Hepatocyte (in vitro differentiated cells): ENCODE measurements around the gene SEC14L6. TPM values are rescaled to one million over a fixed set of nuclear protein-coding genes. Genes with fewer than 3 reads are reported as not detected.
A peak's percentile ranks its signal among the peaks of the same experiment; 100 is the strongest.

Experiments used
- DNase-seq: peaks from one replicate; pipeline ENCODE4 v3.0.0-alpha.2; 2016; ENCODE audit warnings: low spot score
- H2AFZ ChIP-seq: fragments of 200-600 bp; sonication (generic); 2 replicates; pipeline ENCODE4 v1.6.0; 2016; ENCODE audit warnings: antibody characterized with exemption, mild to moderate bottlenecking
- H3K27ac ChIP-seq: fragments of 200-600 bp; sonication (generic); 2 replicates; pipeline ENCODE4 v1.5.1; 2016; ENCODE audit warnings: mild to moderate bottlenecking
- H3K27me3 ChIP-seq: fragments of 200-600 bp; sonication (generic); 2 replicates; pipeline ENCODE4 v1.6.1; 2016
- H3K36me3 ChIP-seq: fragments of 200-600 bp; sonication (generic); replicated peaks from 2 replicates; pipeline ENCODE4 v1.5.1; 2016; ENCODE audit warnings: low read depth; ENCODE audit not compliant: insufficient read depth
- H3K4me1 ChIP-seq: fragments of 200-600 bp; sonication (generic); 2 replicates; pipeline ENCODE4 v1.5.1; 2016; ENCODE audit warnings: mild to moderate bottlenecking, moderate library complexity; ENCODE audit not compliant: insufficient read depth
- H3K4me2 ChIP-seq: fragments of 200-600 bp; sonication (generic); 2 replicates; pipeline ENCODE4 v1.6.0; 2016
- H3K4me3 ChIP-seq: fragments of 200-600 bp; sonication (generic); 2 replicates; pipeline ENCODE4 v1.5.1; 2016; ENCODE audit warnings: mild to moderate bottlenecking
- H3K79me2 ChIP-seq: fragments of 200-600 bp; sonication (generic); 2 replicates; pipeline ENCODE4 v1.6.0; 2017; ENCODE audit warnings: mild to moderate bottlenecking
- H3K9me2 ChIP-seq: fragments of 200-600 bp; sonication (generic); replicated peaks from 2 replicates; pipeline ENCODE4 v1.6.0; 2017; ENCODE audit warnings: mild to moderate bottlenecking; ENCODE audit not compliant: insufficient read depth
- H3K9me3 ChIP-seq: fragments of 200-600 bp; sonication (generic); 2 replicates; pipeline ENCODE4 v1.5.1; 2016; ENCODE audit warnings: low read depth, mild to moderate bottlenecking
- H4K20me1 ChIP-seq: fragments of 200-600 bp; sonication (generic); 2 replicates; pipeline ENCODE4 v1.6.0; 2016; ENCODE audit warnings: mild to moderate bottlenecking; ENCODE audit not compliant: insufficient read depth, poor library complexity, severe bottlenecking
- EZH2 ChIP-seq: fragments of 200-600 bp; sonication (generic); IDR thresholded peaks from 2 replicates; pipeline ENCODE4 v1.6.1; 2016; ENCODE audit warnings: antibody characterized with exemption, mild to moderate bottlenecking, borderline replicate concordance
- EZH2phosphoT487 ChIP-seq: fragments of 200-600 bp; sonication (generic); IDR thresholded peaks from one replicate; pipeline ENCODE4 v1.6.1; 2018; ENCODE audit warnings: antibody characterized with exemption, mild to moderate bottlenecking, low read depth, moderate library complexity; ENCODE audit not compliant: unreplicated experiment, severe bottlenecking
- WGBS: methylation state at CpG from one replicate; pipeline ENCODE4 v1.1.6; 2016; ENCODE audit warnings: low lambda C conversion rate; ENCODE audit errors: missing lambda C conversion rate; 5-methylcytosine and 5-hydroxymethylcytosine counted together
- polyA plus RNA-seq: library from polyadenylated mRNA; unstranded; fragments of >200 nt; fragmentation: Nextera tagmentation; extraction: Ambion mirVana; gene quantifications from 2 replicates; pipeline ENCODE4 v1.2.1, GENCODE V29; 2016
- total RNA-seq: library from RNA; depleted of rRNA; stranded (reverse); fragments of >200 nt; gene quantifications from 2 replicates; pipeline ENCODE4 v1.2.3, GENCODE V29; 2014
- TF ChIP-seq, protein P1 (sequence below): fragments of 200-600 bp; sonication (generic); IDR thresholded peaks from 2 replicates; pipeline ENCODE4 v1.5.1; 2016; ENCODE audit warnings: antibody characterized with exemption, mild to moderate bottlenecking; ENCODE audit not compliant: poor library complexity

SEC14L6 gene
- total and polyA plus RNA-seq, 2 experiments from 2014 or later: 0.07 TPM; not detected in 1

DNA sequence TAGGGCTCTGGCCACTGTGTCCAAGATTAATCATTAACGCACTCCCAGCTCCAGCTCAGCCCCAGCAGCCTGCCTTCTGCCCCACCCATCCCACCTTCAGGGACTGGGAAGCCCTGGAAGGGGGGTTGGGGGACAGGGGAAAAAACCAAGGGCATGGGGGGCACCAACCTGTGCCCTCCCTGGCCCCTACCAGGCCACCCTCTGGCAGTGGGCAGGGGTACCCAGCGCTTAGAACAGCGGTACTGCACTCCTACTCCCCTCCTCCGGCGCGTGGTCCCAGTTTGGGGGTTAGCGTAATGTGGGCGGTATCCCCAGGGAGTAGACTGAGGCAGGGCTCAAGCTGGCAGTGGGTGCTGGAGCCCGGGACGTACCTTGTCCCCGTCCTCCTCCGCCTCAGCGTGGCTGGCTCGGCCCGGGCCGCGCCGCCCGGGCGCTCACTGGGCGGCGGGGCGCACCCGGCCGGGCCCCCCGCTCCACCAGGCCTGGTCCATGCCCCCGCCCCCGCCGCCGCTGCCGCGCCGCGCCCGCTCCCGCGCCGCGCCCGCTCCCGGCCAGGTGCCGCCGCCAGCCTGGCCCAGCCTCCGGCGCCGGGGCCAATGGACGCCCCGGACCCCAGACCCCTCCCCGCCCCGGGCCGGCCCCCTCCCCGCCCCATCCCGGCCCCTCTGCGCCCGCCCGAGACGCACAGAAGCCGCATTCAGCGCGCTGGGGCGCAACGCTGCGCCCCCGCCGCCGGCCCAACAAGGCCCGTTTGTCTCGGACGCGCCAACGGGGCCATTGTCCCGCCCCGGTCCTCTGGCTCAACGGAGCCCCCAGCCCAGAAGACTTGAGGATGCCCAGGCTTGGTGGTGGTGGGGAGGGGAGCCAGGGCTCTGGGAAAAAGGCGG, 27.8 kb upstream of the SEC14L6 start, which contains the start of gene GAL3ST1:
TSS of gene GAL3ST1 (minus strand) at position 571 of the 887 bp plus-strand sequence. CDS start 17,273 bp downstream, outside the sequence.
- H2AFZ ChIP-seq: peak within 1 kb of the TSS; percentile 22
- 8% methylated on average over 21 of the region's 75 CpGs for WGBS

DNA sequence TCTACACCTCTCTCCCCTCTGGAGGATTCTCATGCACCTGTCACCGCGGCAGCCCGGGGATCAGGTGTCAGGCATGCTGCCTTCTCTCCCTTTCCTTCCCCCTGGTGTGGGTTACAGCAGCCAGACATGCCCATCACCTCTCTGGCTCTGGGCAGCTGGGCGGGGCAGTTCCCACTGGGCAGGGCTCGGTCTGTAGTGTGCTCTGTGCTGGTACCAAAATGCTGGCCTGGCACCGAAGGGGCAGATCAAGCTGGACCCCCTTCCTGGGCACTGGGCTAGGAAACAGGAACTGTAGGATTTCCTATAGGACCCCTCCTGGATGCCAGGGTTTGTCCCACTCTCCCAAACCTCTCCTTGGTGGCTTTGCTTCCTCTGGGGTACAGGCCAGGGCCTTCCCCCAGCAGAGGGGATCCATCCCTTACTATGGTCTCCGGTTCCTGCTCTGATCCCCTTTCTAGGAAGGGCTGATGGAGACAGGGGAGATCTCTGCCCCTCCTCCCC, 27.1 kb upstream of the SEC14L6 start:
- H3K27me3 ChIP-seq: no peaks in the 10 kb centered on the region
- no peaks in the 10 kb centered on the region for H4K20me1 ChIP-seq
- no peaks in the 10 kb centered on the region for H3K9me3 ChIP-seq
- H3K36me3 ChIP-seq: no peaks in the 10 kb centered on the region
- peak overlapping the region; percentile 95 for H3K4me2 ChIP-seq
- peaks cover 14% of the 10 kb centered on the region for H3K4me1 ChIP-seq
- no peak for TF ChIP-seq EZH2phosphoT487
- WGBS: 43% methylated on average over 7 of the region's 7 CpGs
- peak overlapping the region; percentile 90 for H3K27ac ChIP-seq
- no peak overlapping the region for H2AFZ ChIP-seq
- H3K4me3 ChIP-seq: no peak overlapping the region
- no peaks in the 10 kb centered on the region for H3K9me2 ChIP-seq
- peaks cover 5% of the 10 kb centered on the region for H3K79me2 ChIP-seq
- peak; percentile 30 for DNase-seq

More for the DNA sequence above, 27.8 kb upstream of the SEC14L6 start, which contains the start of gene GAL3ST1:
- no peaks in the 10 kb centered on the region for H3K9me2 ChIP-seq
- TF ChIP-seq, protein P1, sequence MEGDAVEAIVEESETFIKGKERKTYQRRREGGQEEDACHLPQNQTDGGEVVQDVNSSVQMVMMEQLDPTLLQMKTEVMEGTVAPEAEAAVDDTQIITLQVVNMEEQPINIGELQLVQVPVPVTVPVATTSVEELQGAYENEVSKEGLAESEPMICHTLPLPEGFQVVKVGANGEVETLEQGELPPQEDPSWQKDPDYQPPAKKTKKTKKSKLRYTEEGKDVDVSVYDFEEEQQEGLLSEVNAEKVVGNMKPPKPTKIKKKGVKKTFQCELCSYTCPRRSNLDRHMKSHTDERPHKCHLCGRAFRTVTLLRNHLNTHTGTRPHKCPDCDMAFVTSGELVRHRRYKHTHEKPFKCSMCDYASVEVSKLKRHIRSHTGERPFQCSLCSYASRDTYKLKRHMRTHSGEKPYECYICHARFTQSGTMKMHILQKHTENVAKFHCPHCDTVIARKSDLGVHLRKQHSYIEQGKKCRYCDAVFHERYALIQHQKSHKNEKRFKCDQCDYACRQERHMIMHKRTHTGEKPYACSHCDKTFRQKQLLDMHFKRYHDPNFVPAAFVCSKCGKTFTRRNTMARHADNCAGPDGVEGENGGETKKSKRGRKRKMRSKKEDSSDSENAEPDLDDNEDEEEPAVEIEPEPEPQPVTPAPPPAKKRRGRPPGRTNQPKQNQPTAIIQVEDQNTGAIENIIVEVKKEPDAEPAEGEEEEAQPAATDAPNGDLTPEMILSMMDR: no peak
- TF ChIP-seq EZH2 (no peak), EZH2phosphoT487 (no peak)
- H3K4me1 ChIP-seq: peaks cover 14% of the 10 kb centered on the region
- no peaks in the 10 kb centered on the region for H3K27me3 ChIP-seq
- peak within 1 kb of the TSS; percentile 36 for H3K4me3 ChIP-seq
- H3K27ac ChIP-seq: peak within 1 kb of the TSS; percentile 90
- H4K20me1 ChIP-seq: no peaks in the 10 kb centered on the region
- H3K36me3 ChIP-seq: no peaks in the 10 kb centered on the region
- no peaks in the 10 kb centered on the region for H3K9me3 ChIP-seq
- H3K4me2 ChIP-seq: peak within 1 kb of the TSS; percentile 95
- DNase-seq: peak; percentile 79
- peaks cover 5% of the 10 kb centered on the region for H3K79me2 ChIP-seq

DNA sequence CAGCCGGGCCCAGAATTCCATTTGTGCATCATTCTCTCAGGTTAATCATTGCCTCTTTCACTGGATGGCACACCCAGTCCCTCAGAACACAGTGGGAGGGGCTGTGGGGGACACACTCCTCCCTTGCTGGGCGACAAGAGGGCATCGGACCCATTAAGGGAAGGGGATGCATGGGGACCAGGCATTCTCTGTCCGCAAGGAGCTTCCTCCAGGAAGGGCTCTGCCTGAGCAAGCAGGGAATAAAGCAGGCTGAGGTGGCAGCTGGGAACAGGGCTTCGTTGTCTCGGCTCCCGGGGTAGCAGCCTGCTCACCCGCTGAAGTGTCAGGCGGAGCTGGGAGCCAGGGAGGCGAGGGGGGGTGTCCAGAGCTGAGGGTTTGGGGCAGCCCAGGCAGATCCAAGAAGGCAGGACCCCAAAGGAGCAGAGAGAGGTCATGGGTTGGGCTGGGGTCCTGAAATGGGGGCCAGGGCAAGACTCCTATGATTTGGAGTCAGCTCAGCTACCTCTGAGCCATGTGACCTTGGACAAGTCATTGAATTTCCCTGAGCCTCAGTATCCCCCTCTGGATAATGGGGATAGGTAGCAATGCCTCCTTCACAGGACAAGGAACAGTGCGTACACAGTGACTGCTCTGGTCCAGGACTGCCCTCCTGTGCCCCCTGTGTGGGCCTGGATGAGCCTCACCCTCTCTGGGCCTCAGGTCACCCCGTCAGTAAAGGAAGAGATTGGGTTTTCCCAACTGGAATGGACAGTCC, 26.5 kb upstream of the SEC14L6 start:
- DNase-seq: peak; percentile 68
- Histone ChIP-seq H3K4me2 (peak overlapping the region; percentile 95), H4K20me1 (no peaks in the 10 kb centered on the region), H3K9me3 (no peaks in the 10 kb centered on the region), H3K4me3 (no peak overlapping the region), H3K27me3 (no peaks in the 10 kb centered on the region), H3K27ac (peak overlapping the region; percentile 90), H3K79me2 (peaks cover 5% of the 10 kb centered on the region), H3K9me2 (no peaks in the 10 kb centered on the region), H2AFZ (no peak overlapping the region), H3K4me1 (peaks cover 14% of the 10 kb centered on the region), H3K36me3 (no peaks in the 10 kb centered on the region)
- 48% methylated on average over 12 of the region's 12 CpGs for WGBS
- TF ChIP-seq, protein P1: no peak
- TF ChIP-seq EZH2phosphoT487: no peak
- no peak for TF ChIP-seq EZH2
